DND-41 (cell line): Measurements from ENCODE around the gene SYT5.

Experiments
- CTCF ChIP-seq: IDR thresholded peaks from 2 replicates; pipeline ENCODE4 v1.5.1; 2012; ENCODE audit warnings: borderline replicate concordance, low read length, moderate library complexity, mild to moderate bottlenecking; ENCODE audit not compliant: poor library complexity, severe bottlenecking; ENCODE audit errors: extremely low read depth
- EZH2 ChIP-seq: IDR thresholded peaks from 3 replicates; pipeline ENCODE4 v1.6.1; 2012; ENCODE audit warnings: borderline replicate concordance, low read depth, mild to moderate bottlenecking, moderate library complexity, low read length, inconsistent platforms; ENCODE audit not compliant: severe bottlenecking

GRCh38 chr19:55160128-55160985 lies 19.7 kb downstream of the SYT5 start:
- peak; percentile 96 for TF ChIP-seq CTCF
- no peak for TF ChIP-seq EZH2
